GM18858 (cell line): Measurements from ENCODE around the gene LSM14A.

Source experiments
- ATAC-seq: cut with Tn5 transposase; IDR thresholded peaks from one replicate; pipeline ENCODE4 v1.9.1; 2021; ENCODE audit not compliant: unreplicated experiment

The LSM14A gene

DNA sequence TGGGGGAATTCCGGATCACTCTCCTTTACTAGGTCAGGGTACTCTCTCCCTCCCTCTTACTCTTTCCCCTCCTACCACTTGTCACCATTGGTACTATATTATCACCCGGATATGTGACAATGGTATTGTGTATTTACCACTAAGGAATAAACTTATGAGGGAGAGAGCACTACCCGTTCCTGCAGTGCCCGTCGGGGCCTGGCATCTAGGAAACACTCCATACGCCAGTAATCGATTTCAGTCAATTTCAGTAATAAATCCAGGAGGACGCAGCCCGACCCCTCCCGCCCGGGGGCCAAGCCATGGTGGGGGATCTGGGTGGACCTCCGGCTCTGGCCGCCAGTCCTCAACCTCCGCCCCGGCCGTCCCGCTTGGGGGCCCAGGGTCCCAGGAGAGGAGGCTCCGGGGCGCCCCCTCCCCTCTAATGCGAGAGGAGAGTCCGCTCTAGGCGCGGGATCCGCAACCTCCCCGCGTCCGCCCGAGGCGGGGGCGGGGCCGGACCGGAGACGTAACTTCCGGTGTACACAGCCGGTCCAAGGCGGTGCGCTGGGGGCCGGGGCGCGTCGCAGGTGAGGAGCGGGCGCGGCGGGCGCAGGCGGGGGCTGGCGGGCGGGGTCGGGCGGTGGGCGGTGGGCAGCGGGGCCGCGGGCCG, 81.9 kb downstream of the LSM14A start, which contains the start of gene GARRE1:
GARRE1 (plus strand) TSS at position 509 of the 652 bp plus-strand sequence. CDS start 45,920 bp downstream, outside the sequence.
- peak; percentile 65 for ATAC-seq

DNA sequence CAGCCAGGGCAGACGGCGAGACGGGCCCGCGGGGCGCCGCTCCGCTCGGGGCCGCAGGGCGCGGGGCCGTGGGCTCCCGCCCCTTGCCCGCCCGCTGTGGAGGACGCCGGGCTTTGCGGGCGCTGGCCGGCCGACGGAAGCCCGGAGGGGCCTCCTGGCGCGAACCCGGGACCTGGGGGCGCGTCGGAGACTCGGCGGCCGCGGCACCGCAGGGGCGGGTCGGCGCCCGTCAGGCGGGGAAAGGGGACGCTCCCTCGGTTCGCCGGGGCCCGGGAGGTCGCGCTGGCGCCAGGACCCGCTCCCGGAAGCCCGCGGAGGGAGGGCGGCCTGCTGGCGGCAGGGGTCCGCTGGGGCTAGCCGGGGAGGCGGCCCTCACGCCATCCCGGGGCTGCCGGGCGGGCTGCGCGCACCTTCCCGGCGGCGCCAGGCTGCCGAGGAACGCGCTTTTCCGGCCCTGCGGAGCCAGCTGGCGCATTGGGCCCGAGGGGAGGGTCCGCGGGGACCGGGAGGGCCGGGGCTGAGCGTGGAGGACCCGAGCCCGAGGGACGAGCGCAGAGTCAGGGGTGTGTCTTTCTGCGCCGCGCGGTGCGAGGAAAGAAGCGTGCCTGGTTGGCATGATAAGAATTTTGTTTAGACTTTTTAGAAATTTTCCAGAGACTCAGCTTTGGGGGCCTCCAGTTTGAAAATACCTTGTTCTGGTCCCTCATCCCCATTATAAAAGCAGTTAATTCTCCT, 82.6 kb downstream of the LSM14A start:
- peak; percentile 34 for ATAC-seq

DNA sequence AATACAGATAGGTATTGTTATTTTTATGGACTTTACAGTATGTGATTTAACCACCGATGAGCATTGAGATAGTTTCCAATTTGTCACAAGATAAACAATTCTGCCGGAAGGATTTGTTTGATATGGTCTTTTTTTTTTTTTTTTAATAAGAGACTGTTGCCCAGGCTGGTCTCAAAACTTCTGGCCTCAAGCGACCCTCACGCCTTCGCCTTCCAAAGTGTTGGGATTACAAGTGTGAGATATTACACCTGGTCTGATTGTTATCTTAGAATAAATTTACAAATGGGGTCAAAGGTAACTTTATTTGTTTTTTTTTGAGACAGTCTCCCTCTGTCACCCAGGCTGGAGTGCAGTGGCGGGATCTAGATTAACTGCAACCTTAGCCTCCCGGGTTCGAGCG, 83.2 kb downstream of the LSM14A start:
- no peak for ATAC-seq

DNA sequence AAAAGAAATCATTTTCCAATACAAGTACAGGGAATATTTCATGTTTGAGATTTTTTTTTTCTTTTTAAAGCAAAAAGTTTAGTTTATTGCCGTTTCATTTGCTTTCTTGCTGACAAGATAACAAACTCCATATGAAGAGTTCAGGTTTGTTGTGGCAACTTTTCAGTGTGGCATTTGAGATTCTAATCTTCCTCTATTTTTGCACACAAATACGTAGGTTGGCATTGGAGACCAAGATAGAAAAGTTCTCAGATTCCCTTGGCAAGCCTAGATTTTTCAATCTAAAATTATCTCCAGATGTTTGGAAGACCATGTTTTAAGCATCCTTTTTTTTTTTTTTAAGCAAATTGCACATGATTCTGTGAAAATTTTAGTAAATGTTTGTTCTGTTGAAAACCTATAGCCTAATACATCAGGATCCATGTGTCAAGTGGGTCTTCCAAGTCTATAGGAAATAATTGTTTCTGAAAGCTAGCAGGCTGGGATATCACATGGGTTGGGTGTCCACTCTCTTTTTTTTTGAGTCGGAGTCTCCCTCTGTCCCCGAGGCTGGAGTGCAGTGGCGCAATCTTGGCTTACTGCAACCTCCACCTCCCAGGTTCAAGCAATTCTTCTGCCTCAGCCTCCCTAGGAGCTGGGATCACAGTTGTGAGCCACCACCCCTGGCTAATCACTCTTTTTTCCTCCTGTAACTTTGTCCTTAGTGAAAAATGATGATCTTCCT, 84.7 kb downstream of the LSM14A start:
- no peak for ATAC-seq

DNA sequence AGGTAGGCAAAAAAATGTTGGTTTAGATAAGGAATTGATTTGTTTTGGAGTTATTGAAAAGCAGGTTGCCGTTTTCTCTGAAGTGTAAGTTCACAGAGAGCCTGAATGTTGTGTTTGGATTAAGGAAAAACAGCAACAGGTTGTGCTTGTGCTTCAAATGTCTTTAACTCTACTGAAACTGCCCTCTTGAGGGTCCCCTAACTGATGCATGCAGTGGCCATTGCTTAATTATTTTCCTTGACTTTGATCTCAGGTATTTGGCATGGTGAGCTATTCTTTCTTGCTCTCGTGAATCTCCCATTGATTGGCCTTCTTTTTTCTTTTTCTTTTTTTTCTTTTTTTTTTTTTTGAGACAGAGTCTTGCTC, 85.2 kb downstream of the LSM14A start:
- ATAC-seq: no peak

DNA sequence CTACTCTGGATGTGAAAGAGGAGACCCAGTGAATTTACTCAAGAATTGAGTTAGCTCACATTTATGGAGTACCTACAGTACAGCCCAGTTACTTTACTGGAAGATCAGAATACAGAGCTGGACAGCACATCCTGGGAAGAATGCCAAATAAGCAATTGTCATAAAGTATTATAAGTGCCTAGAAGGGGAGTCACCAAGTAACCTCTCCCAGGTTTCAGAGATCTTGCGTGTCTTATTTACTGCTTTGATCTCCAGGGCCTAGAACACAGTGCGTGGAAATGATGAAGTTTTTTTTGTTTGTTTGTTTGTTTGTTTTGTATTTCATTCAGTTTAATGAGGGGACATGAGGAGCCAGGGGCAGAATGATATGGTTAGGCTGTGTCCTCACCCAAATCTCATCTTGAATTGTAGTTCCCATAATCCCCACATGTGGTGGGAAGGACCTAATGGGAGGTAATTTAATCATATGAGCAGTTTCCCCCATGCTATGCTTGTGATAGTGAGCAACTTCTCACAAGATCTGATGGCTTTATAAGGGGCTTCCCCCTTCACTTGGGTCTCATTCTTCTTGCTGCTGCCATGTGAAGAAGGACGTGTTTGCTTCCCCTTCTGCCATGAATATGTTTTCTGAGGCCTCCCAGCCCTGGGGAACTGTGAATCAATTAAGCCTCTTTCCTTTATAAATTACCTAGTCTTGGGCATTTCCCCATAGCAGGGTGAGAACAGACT, 87.2 kb downstream of the LSM14A start:
- no peak for ATAC-seq

DNA sequence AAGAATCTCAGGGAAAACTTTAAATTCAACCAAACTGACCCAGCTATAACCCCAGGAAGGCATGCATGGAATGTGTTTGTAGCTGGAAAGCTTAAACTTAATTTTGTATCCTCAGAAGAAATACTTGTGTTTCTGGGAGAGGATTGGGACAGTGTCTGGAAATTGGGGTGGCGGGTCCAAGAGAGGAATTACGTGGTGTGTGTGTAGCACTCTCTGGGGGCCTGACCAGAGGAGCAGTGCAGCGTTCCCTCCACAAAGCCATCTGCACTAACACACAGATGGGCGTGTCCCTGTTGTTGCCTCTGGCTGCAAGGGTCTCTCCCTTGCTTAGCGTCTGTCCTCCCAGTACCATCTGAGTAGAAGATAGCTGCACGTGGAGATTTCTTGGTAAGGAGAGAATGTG, 88.5 kb downstream of the LSM14A start:
- no peak for ATAC-seq

DNA sequence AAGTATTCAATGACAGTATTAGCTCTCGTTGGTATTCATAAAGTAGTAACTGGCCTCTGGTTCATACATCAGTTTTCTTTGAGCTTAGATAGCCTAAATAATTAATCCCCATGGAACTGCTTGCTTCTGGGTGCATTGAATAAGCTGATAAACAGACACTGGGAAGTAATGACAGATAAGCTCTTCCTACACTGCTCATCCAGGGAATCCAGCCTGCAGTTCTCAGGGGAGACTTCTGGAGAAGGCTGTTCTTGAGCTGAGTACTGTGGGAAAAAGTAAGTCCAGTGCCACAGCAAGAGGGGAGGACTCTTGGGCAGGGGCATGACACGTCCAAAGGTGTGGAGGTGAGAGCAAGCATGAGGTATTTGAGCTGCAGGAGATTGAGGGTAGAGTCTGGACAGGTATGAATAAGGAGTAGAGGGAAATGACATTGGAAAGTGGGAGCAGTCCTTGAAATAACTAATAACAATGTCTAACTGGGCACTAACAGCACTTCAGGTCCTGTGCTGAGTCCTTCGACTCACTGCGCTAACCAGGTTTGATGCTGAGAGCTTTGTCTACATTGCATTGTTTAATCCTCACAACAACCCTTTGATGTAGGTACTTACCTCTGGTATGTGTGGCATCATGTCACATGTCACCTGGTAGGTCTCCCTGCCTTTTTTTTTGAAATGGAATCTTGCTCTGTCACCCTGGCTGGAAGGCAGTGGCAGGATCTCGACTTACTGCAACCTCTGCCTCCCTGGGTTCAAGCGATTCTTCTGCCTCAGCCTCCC, 89.2 kb downstream of the LSM14A start:
- ATAC-seq: no peak

DNA sequence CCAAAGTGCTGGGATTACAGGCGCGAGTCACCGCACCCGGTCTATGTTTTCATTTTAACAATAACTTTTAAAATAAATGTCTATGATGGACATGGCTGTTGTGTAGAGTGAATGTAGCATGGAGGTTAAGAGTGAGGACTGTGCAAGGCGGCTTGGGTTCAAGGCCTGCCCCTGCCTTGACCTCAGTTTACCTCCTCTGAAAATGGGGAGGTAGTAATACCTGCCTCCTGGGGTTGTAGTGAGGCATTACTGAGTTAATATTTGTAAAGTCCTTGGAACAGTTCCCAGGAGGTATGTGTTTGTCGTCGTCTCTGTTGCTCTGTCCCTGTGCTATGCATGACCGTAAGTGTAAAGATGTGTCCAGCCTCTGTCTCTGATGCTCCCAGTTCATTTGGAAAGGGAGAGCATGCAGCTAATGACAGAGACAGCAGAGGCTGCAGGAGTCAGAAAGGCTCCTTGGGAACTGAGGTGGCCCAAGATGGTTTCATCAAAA, 91.5 kb downstream of the LSM14A start:
- ATAC-seq: no peak

DNA sequence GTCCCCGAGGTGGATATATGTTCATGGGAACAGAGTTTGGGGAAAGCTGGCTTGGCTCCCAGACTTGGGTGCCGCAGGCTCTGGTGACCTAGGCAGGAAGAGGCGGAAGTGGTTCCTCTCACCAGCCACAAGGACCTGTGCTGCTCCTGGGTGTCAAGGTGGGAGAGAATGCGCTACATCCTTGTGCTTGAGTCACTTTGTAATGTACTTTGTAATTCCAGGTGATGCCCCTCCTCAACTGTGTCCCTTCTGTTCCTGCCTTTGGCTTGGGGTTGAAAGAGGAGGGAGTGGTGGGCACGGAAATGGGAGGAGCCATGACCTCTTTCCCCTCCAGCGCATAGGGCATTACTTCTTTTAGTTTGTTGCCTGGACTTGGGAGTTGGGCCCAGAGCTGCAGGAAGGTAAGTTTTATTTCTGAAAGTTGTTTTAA, 92.9 kb downstream of the LSM14A start:
- no peak for ATAC-seq

DNA sequence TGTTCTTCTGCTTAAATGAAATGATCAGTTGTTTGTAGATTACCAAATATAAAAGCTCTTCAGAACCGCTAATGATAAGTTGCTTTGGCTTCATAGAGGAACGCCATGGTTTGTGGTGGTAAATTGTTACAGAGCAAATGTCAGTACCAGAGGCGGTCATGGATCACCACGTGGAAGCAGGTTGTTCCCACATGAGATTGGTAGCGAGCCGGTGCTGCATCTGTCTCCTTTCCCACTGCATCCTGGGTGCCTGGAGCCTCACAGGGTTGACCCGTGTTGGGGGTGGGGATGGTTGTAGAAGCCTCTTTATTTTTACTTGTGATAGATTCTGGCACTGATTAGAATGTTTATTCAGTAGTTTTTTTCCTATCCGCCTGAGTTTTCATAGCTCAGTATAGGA, 96.8 kb downstream of the LSM14A start:
- ATAC-seq: no peak

DNA sequence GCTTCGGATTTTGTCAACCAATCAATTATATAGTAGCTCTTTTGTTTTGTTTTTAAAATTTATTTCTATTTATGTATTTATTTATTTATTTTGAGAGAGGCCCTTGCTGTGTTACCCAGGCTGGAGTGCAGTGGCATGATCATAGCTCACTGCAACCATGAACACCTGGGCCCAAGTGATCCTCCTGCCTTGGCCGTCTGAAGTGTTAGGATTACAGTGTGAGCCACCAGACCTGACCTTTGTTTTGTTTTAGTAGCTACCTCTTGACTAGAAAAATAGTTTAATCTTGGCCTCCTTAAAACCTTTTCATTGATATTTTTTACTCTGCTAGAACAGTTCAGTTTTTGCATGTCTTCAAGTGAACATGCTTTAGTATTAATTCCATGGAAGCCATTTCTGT, 97.2 kb downstream of the LSM14A start:
- ATAC-seq: no peak

DNA sequence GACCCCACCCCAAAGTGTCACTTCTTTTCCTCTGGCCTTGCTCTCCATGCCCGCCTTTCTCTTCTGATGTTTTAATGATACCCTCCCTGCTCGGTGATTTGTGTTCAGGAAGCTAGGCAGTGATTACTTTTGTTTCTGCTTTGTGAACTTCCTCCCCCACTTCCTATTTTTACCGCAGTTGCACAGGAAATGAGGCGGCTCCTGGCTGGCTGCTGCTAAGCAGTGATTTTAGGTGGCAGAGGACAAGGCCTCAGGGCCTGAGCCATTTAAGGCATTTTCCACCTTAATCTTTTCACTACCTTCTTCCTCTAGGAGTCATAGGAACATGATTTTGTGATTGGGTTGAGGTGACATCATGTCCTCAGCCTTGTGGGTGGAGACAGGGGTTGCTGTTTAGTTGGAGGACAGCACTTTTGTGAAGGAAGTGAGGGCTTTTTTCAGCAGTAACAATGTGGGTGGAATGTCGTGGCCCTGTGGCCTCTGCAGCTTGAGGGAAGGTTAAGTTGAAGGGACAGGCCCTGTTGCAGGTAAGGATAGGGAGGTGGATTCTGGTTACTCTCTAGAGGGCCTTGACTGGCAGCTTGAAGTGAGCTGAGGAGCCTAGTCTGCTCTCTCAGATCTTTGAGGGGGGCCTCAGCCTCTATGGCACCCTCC, 97.8 kb downstream of the LSM14A start:
- peak; percentile 48 for ATAC-seq

DNA sequence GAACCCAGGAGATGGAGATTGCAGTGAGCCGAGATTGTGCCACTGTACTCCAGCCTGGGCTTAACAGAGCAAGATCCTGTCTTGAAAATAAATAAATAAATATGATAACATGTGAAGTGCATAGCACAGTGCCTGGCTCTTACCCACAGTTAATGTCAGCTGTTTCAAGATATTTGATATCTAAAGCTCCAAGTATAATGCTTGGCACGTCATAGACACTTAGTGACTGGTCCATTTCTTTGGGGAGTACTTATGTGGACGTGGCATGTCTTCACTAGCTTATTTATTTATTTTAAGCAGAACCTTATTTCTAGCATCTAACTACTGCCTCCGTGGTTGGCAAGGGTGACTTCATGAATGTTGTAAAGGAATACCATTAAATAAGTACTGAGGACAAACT, 100.8 kb downstream of the LSM14A start:
- no peak for ATAC-seq

DNA sequence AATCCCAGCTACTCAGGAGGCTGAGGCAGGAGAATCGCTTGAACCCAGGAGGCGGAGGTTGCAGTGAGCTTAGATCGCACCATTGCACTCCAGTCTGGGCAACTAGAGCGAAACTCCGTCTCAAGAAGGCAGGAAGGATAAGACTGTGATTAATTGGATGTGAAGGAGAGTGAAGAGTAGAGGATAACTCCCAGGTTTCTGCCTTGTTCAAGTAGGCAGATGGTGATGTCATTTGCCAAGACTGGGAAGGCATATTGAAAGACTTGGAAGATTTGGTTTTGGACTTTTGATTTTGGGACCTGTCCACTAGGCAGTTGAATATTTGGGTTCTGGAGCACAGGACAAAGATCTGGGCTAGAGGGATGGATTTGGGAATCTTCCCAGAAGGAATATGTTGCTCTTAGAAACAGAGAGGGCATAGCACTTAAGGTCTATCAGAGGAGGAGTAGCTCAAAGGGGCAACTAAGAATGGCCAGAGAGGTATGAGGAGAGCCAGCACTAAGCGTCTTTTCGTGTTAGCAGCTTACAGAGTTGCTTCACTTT, 102.1 kb downstream of the LSM14A start:
- no peak for ATAC-seq

DNA sequence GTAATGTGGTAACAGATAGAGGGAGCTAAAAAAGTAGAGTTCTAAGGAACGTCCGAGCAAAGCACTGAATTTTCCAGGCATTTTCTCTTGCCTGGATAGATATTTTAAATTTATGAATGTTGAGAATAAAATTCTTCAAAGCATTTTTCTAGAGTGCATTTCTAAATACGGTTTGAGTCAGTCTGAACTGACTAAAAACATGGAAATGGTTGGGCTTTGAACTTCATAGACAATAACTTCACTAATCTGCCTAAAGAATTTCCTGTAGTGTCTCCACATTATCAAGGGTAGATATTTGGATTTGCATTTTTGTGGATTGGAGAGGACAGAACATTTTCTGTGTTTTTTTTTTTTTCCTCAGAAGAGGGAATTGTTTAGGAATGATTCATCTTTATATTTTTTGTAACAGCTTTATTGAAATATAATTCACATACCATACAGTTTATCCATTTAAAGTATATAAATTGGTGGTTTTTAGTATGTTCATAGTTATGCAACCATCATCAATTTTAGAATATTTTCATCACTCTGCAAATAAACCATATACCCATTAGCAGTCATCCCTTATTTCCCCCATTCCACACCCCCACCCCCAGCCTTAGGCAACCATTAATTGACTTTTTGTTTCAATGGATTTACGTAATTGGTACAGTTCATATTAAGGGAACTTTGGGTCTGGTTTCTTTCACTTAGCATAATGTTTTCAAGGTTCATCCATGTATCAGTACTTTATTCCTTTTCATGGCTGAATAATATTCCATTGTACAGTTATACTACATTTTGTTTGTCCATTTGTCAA, 102.7 kb downstream of the LSM14A start:
- no peak for ATAC-seq

DNA sequence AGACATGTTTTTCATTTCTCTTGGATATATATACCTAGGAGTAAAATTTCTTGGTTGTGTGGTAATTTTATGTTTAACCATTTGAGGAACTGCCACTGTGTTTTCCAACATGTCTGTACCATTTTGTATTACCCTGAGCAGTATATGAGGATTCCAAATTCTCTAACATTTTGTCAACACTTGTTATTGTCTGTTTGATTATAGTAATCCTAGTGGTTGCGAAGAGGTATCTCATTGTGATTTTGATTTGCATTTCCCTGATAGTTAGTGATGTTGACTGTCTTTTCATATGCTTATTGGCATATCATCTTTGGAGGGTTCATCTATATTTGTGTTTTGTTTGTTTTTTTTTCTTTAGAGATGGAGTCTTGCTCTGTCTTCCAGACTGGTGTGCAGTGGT, 103.4 kb downstream of the LSM14A start:
- no peak for ATAC-seq

DNA sequence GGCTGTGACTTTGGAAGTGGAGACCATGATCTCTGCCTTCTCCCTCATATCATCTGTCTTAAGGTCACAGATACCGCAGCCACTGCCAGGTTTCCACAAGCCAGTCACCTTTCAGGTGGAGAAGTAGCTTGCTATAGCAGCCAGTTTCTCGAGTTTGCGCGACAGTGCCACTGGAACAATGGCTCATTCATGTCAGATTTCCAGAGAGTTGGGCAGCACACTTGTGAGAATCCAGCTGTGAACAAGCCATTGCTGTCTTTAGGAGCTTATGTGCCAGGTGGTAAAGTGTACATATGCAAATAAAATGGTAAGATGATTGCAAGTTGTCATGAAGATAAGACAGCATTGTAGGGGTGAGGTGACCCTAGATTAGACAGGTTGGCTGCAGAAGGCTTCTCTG, 104.3 kb downstream of the LSM14A start:
- ATAC-seq: no peak

DNA sequence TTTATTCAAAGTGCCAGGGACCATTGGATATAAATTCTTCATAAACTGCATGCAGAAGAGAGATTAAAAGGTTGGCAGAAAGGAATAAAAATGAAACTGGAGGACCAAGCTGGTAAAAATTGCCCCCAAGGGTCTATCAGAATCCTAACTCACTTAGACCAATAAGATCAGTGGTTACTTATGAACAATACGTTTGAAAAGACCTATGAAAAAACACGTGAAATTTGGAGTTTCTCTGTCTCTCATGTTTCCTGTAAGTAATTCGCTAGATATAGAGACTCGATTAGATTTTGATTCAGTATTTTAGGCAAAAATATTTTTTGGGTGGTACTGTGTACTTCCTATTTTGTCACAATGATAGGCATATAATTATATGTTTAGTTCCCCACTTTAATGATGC, 104.9 kb downstream of the LSM14A start:
- no peak for ATAC-seq
